Measurements from ENCODE around the gene FOXN3. TPM values are rescaled to one million over a fixed set of nuclear protein-coding genes. Genes with fewer than 3 reads are reported as not detected.

FOXN3 gene
- total RNA-seq, 1 donor from 2014 or later, result 122 TPM

GRCh38 chr14:89167705-89168104, 249.3 kb downstream of the FOXN3 start:
- no peaks in the 10 kb centered on the region for H3K9me3 ChIP-seq (ENCODE audit: insufficient read depth, low read depth, low read length)
- H3K4me1 ChIP-seq (ENCODE audit: insufficient read depth, low read length), result no peaks in the 10 kb centered on the region
- no peak overlapping the region for H3K27ac Mint-ChIP-seq (ENCODE audit: unreplicated experiment)
- H3K4me1 Mint-ChIP-seq (ENCODE audit: low read depth, unreplicated experiment), result no peaks in the 10 kb centered on the region
- H3K9me3 Mint-ChIP-seq (ENCODE audit: unreplicated experiment), result no peaks in the 10 kb centered on the region
- H3K4me2 ChIP-seq (ENCODE audit: low read length), result no peak overlapping the region
- H3K36me3 ChIP-seq (ENCODE audit: insufficient read depth, low read length), result no peaks in the 10 kb centered on the region
- H3K36me3 Mint-ChIP-seq (ENCODE audit: low read depth, unreplicated experiment), result peaks cover 21% of the 10 kb centered on the region
- no peak overlapping the region for H3K4me3 Mint-ChIP-seq (ENCODE audit: unreplicated experiment)
- no peak for FAIRE-seq
- no peak overlapping the region for H3K4me3 ChIP-seq (ENCODE audit: insufficient read depth, low read depth, low read length)
- TF ChIP-seq CTCF (IDR thresholded peaks at IDR 0.05; ENCODE audit: insufficient read depth, low read depth, low read length), result no peak
- TF ChIP-seq EZH2 (IDR thresholded peaks at IDR 0.05; ENCODE audit: insufficient read depth, low read length), result no peak
- no peaks in the 10 kb centered on the region for H3K79me2 ChIP-seq (ENCODE audit: insufficient read depth, low read length)
- no peak overlapping the region for H2AFZ ChIP-seq (ENCODE audit: low read depth, low read length)
- no peak overlapping the region for H3K9ac ChIP-seq (ENCODE audit: low read length)
- no peak overlapping the region for H3K27ac ChIP-seq (ENCODE audit: low read depth, low read length)
- H3K27me3 Mint-ChIP-seq (ENCODE audit: low read depth, unreplicated experiment), result no peaks in the 10 kb centered on the region
- peaks cover 9% of the 10 kb centered on the region for H4K20me1 ChIP-seq (ENCODE audit: insufficient read depth, low read length)
- no peaks in the 10 kb centered on the region for H3K27me3 ChIP-seq (ENCODE audit: insufficient read depth, low read length)
- no peak for DNase-seq (ENCODE audit: low read depth)

- TF ChIP-seq CTCF (IDR thresholded peaks at IDR 0.05; ENCODE audit: insufficient read depth, low read depth, low read length) (no peak), EZH2 (IDR thresholded peaks at IDR 0.05; ENCODE audit: insufficient read depth, low read length) (no peak)
- Mint-ChIP-seq H3K27me3 (ENCODE audit: low read depth, unreplicated experiment) (no peaks in the 10 kb centered on the region), H3K4me3 (ENCODE audit: unreplicated experiment) (no peak overlapping the region), H3K9me3 (ENCODE audit: unreplicated experiment) (no peaks in the 10 kb centered on the region), H3K4me1 (ENCODE audit: low read depth, unreplicated experiment) (no peaks in the 10 kb centered on the region), H3K27ac (ENCODE audit: unreplicated experiment) (no peak overlapping the region), H3K36me3 (ENCODE audit: low read depth, unreplicated experiment) (peaks cover 18% of the 10 kb centered on the region)
- Histone ChIP-seq H3K9me3 (ENCODE audit: insufficient read depth, low read depth, low read length) (no peaks in the 10 kb centered on the region), H3K27me3 (ENCODE audit: insufficient read depth, low read length) (no peaks in the 10 kb centered on the region), H3K36me3 (ENCODE audit: insufficient read depth, low read length) (peaks cover 5% of the 10 kb centered on the region), H3K4me2 (ENCODE audit: low read length) (no peak overlapping the region), H3K27ac (ENCODE audit: low read depth, low read length) (no peak overlapping the region), H3K9ac (ENCODE audit: low read length) (no peak overlapping the region), H4K20me1 (ENCODE audit: insufficient read depth, low read length) (peaks cover 9% of the 10 kb centered on the region), H3K4me1 (ENCODE audit: insufficient read depth, low read length) (no peaks in the 10 kb centered on the region), H3K4me3 (ENCODE audit: insufficient read depth, low read depth, low read length) (no peak overlapping the region), H2AFZ (ENCODE audit: low read depth, low read length) (no peak overlapping the region), H3K79me2 (ENCODE audit: insufficient read depth, low read length) (no peaks in the 10 kb centered on the region)
- no peak for DNase-seq (ENCODE audit: low read depth)
- FAIRE-seq, result no peak
These were observed 250.4 kb downstream of the FOXN3 start for GRCh38 chr14:89166633-89167032.

GRCh38 chr14:89165189-89166181, 251.5 kb downstream of the FOXN3 start:
- Histone ChIP-seq H2AFZ (ENCODE audit: low read depth, low read length) (no peak overlapping the region), H3K79me2 (ENCODE audit: insufficient read depth, low read length) (no peaks in the 10 kb centered on the region), H4K20me1 (ENCODE audit: insufficient read depth, low read length) (peaks cover 9% of the 10 kb centered on the region), H3K27ac (ENCODE audit: low read depth, low read length) (no peak overlapping the region), H3K36me3 (ENCODE audit: insufficient read depth, low read length) (peaks cover 10% of the 10 kb centered on the region), H3K4me2 (ENCODE audit: low read length) (no peak overlapping the region), H3K4me1 (ENCODE audit: insufficient read depth, low read length) (no peaks in the 10 kb centered on the region), H3K9ac (ENCODE audit: low read length) (no peak overlapping the region), H3K9me3 (ENCODE audit: insufficient read depth, low read depth, low read length) (no peaks in the 10 kb centered on the region), H3K27me3 (ENCODE audit: insufficient read depth, low read length) (no peaks in the 10 kb centered on the region), H3K4me3 (ENCODE audit: insufficient read depth, low read depth, low read length) (no peak overlapping the region)
- Mint-ChIP-seq H3K9me3 (ENCODE audit: unreplicated experiment) (no peaks in the 10 kb centered on the region), H3K27ac (ENCODE audit: unreplicated experiment) (peak overlapping the region; percentile 1), H3K36me3 (ENCODE audit: low read depth, unreplicated experiment) (peaks cover 20% of the 10 kb centered on the region), H3K27me3 (ENCODE audit: low read depth, unreplicated experiment) (no peaks in the 10 kb centered on the region), H3K4me1 (ENCODE audit: low read depth, unreplicated experiment) (no peaks in the 10 kb centered on the region), H3K4me3 (ENCODE audit: unreplicated experiment) (no peak overlapping the region)
- DNase-seq (ENCODE audit: low read depth) (no peak), FAIRE-seq (no peak)
- TF ChIP-seq CTCF (IDR thresholded peaks at IDR 0.05; ENCODE audit: insufficient read depth, low read depth, low read length) (no peak), EZH2 (IDR thresholded peaks at IDR 0.05; ENCODE audit: insufficient read depth, low read length) (no peak)

All from astrocyte (in vitro differentiated cells and primary cell).